ENCODE measurements around the gene KYNU. TPM values are rescaled to one million over a fixed set of nuclear protein-coding genes. Genes with fewer than 3 reads are reported as not detected.
A peak's percentile ranks its signal among the peaks of the same experiment; 100 is the strongest.
"Not testable (repeated sequence)": the region's sequence is repeated elsewhere in the genome, so short reads cannot be mapped to it uniquely, and the experiment has no call there.

The KYNU gene
- polyA plus RNA-seq, 10 donors: 0.52 to 1.2 (median 0.81) TPM

DNA sequence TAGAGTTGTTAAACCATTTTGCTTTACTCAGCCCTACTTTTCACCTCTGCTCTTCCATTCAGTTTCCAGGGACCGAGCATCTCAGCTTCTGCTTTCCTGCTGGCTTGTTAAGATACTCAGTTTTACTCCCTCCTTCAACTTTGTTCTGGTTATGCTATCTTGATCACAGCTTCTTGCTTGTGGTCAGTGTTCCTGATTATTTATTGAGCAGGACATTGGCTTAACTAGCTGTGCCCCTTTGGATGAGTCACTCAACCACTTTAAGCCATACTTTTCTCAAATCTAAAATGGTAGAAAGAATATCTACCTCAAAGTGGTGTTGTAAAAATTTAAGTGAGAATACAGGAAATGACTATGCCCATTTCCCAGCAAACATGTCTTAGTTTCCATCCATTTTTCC lies 124.0 kb downstream of the KYNU start:
- DNase-seq: no peak

GRCh38 chr2:143015656-143016055 lies 138.2 kb downstream of the KYNU start:
- DNase-seq: no peak

- peak; percentile 8 to 26 (median 11) for DNase-seq
Measured at GRCh38 chr2:143026411-143027054, 149.1 kb downstream of the KYNU start.

- DNase-seq: no peak
Measured at GRCh38 chr2:143029141-143029540, 151.7 kb downstream of the KYNU start.

DNA sequence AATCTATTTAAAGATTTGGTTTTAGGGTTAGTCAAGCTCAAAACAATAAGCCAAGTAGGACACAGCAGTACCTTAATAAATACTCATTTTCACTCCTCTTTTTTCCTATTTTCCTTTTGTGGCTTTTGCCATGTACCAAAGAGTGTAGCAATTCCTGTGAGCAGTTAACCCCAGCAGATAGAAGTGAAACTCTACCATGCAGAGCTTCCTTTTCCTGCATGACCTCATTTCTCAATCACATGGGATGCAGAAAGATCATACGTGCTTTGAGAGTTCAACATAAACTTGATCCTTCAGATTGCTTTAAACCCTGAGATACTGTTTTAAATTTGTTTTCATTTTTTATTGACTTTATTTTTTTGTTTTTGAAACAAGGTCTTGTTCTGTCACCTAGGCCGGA lies 152.7 kb downstream of the KYNU start:
- peak in 1 of 3 donors; percentile 11 for DNase-seq

GRCh38 chr2:143034292-143035074 lies 157.0 kb downstream of the KYNU start:
- DNase-seq: peak; percentile 75 to 87 (median 77)

- no peak for DNase-seq
Measured at GRCh38 chr2:143051465-143051864, 174.0 kb downstream of the KYNU start.

GRCh38 chr2:143053437-143053836 lies 176.0 kb downstream of the KYNU start:
- DNase-seq: not testable (repeated sequence)

GRCh38 chr2:143056550-143056949 lies 179.1 kb downstream of the KYNU start:
- DNase-seq: no peak

- no peak for DNase-seq
Measured at GRCh38 chr2:143058851-143059250, 181.4 kb downstream of the KYNU start.

DNA sequence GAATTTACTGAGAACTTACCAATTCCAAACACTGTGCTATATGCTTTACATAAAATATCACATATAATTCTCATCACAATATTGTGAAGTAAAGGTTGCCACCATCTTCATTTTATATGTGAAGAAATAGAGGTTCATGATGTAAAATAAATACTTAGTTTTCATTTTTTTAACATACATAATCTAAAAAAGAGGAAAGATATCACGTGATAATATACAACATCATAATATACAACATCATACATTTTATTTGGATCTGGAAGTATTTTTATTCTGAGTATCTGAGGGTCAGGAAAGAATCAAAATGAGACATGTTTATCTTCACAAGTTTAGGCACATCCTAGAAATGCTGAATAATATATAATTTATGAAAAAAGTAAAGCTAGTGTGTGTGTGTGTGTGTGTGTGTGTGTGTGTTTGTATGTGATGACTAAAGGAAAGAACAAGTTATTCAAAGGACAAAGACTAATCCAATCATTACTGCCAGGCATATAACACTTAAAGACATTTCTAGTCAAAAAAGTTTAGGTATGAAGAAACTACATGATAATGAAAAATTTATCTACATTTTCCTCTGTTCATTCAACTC lies 186.2 kb downstream of the KYNU start:
- no peak for DNase-seq

DNA sequence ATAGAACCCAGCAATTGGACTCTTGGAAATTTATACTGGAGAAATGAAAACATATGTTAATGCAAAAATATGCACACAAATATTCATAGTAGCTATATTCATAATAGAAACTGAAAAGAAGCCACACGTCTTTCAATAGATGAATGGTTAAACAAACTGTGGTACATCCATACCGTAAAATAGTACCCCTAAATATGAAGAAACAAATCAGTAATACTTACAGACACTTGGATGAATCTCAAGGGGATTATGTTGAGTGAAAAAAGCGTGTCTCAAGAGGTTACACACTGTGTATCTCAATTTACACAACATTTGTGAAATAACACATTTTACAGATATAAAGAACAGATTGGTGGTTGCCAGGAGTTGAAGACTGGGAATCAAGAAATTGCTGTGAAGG lies 190.6 kb downstream of the KYNU start:
- no peak for DNase-seq

- peak in 2 of 3 donors; percentile 2 to 7 for DNase-seq
Measured at GRCh38 chr2:143068509-143068908, 191.0 kb downstream of the KYNU start.

GRCh38 chr2:143070704-143071103 lies 193.2 kb downstream of the KYNU start:
- DNase-seq: no peak

DNA sequence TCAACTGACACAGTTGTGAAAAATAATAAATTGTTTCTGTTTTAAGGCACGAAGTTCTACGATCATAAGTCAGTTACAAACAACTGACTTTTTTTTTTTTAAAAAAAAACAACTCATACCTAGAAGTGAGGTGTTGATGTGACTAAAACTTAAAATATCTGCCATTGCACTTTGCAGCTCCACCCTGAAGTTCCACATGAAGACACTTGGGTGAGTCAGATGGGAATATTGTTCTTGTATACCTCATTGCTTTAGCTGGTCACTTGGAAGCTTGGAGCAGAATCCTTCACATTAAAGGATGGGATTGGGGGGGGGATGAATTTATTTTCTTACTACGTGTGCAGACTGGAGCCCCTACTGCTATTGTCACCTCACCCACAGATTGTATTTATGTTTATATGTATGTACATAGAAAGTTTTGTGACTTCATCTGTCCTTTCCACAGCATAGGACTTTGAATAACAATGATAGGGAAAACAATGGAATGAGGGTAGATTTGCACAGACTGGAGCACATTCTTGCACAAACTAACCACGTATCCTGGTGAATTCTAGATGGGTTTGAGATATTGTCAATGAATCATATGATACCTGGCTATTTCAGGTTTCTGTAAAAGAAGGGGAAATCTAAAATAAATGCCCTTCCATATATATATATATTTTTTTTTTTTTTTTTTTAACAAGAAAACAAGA lies 193.9 kb downstream of the KYNU start:
- no peak for DNase-seq

- not testable (repeated sequence) for DNase-seq
Measured at GRCh38 chr2:143074913-143075312, 197.4 kb downstream of the KYNU start.

GRCh38 chr2:143075711-143076110 lies 198.2 kb downstream of the KYNU start:
- DNase-seq: no peak

DNA sequence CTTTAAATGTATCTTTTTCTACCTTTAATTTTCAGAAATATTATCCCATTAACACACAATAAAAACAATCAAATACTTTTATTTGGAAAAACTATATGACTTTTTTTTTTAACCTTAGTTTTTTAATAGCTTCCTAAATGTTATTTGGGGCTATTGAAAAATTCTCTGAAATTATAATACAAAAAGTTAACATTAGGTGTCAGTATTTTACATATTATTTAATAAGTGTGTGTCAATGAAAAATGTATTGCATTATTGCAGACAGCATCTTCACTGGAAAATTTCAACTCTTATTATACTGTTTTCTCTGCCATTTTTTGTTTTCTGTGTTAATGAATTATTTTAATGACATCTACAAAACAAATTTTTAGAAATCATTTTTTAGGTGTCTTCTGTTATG lies 200.6 kb downstream of the KYNU start:
- no peak for DNase-seq

DNA sequence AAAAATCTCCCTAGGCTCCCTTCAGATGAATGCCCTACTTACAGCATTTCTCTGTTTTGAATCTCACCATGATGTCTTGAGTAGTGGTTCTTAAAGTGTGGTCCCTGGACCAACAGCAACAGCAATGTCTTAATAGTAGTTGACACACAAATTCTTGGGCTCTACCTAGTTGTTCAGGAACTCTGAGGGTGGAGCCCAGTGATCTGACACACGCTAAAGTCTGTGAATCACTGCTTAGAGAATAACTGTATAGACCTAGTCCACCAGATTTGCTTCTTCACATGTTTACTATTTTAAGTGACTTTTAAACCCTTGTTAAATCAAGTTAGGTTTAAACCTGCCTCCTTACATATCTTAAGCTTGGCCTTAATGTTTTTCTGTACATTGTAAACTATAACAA lies 204.2 kb downstream of the KYNU start:
- no peak for DNase-seq

GRCh38 chr2:143083636-143084035 lies 206.2 kb downstream of the KYNU start:
- peak in 1 of 3 donors; percentile 37 for DNase-seq

DNA sequence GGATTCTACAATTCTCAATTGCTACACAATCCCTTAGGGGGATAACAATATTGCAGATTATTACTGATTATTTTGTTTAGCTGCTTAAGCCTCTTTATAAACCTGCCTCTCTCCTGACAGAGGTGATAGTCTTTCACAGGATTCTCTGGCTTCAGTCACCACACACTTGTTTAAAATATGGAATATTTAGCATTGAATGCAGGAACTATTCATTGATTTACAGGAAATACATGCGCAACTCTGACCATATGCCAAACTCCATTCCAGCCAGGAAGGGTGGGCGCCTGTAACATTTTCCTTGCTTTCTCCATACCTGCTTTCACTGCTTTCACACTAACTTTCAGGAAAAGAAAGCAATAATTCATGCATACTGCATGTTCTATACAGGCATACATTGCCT lies 207.0 kb downstream of the KYNU start:
- DNase-seq: no peak

DNA sequence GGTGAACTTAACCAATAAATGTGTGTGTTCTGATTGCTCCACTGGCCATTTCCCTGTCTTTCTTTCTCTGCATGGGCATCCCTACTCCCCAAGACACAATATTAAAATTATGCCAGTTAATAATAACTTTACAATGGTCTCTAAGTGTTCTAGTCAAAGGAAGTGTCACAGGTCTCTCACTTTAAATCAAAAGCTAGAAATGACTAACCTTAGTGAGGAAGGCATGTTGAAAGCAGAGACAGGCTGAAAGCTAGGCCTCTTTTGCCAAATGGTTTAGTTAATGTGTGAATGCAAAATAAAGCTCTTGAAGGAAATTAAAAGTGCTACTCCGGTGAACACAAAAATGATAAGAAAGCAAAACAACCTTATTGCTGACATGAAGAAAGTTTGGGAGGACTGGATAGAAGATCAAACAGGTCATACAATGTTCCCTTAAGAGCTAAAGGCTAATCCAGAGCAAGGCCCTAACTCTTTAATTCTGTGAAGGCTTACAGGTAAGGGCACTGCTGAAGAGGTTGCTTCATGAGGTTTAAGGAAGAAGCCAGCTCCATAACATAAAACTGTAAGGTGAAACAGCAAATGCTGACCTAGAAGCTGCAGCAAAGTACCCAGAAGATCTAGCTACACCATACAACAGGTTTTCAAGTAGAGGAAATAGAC lies 207.8 kb downstream of the KYNU start:
- DNase-seq: no peak
